MM.1S (cell line): ENCODE results near the gene MYO10.

Source experiments
- CTCF ChIP-seq: fragments of 300-600 bp; sonication (generic); IDR thresholded peaks from 2 replicates; pipeline ENCODE4 v1.5.1; 2016; ENCODE audit warnings: antibody characterized with exemption, low read length, mixed read lengths
- EZH2 ChIP-seq: fragments of 300-600 bp; sonication (generic); optimal IDR thresholded peaks from 2 replicates; pipeline ENCODE3; 2017; ENCODE audit warnings: low read depth, mild to moderate bottlenecking, antibody characterized with exemption, low read length, mixed read lengths

- no peak for TF ChIP-seq CTCF
- no peak for TF ChIP-seq EZH2
These were observed 55.5 kb downstream of the MYO10 start for GRCh38 chr5:16880547-16880946.
